ENCODE data around the gene TLE3. TPM values are rescaled to one million over a fixed set of nuclear protein-coding genes. Genes with fewer than 3 reads are reported as not detected.

The TLE3 gene
- total RNA-seq, 6 experiments from 2014 or later = 6.0 to 17.6 (median 13.8) TPM

- TF ChIP-seq, protein P1, sequence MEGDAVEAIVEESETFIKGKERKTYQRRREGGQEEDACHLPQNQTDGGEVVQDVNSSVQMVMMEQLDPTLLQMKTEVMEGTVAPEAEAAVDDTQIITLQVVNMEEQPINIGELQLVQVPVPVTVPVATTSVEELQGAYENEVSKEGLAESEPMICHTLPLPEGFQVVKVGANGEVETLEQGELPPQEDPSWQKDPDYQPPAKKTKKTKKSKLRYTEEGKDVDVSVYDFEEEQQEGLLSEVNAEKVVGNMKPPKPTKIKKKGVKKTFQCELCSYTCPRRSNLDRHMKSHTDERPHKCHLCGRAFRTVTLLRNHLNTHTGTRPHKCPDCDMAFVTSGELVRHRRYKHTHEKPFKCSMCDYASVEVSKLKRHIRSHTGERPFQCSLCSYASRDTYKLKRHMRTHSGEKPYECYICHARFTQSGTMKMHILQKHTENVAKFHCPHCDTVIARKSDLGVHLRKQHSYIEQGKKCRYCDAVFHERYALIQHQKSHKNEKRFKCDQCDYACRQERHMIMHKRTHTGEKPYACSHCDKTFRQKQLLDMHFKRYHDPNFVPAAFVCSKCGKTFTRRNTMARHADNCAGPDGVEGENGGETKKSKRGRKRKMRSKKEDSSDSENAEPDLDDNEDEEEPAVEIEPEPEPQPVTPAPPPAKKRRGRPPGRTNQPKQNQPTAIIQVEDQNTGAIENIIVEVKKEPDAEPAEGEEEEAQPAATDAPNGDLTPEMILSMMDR (IDR thresholded peaks at IDR 0.05) = no peak
- Mint-ChIP-seq H3K4me1 (ENCODE audit: low read depth) (peaks cover 30% of the 10 kb centered on the region), H3K9me3 (no peaks in the 10 kb centered on the region), H3K27ac (no peak overlapping the region), H3K4me3 (peak overlapping the region; percentile 94), H3K36me3 (ENCODE audit: low read depth) (no peaks in the 10 kb centered on the region), H3K27me3 (ENCODE audit: insufficient read depth) (peaks cover 18% of the 10 kb centered on the region)
- no peak for DNase-seq
Observed at GRCh38 chr15:70099967-70100473, 2.3 kb upstream of the TLE3 start.

GRCh38 chr15:70099167-70099966 is 1.6 kb upstream of the TLE3 start:
- peak overlapping the region; percentile 94 for H3K4me3 Mint-ChIP-seq
- H3K4me1 Mint-ChIP-seq (ENCODE audit: low read depth) = peaks cover 37% of the 10 kb centered on the region
- H3K27me3 Mint-ChIP-seq (ENCODE audit: insufficient read depth) = peaks cover 16% of the 10 kb centered on the region
- no peaks in the 10 kb centered on the region for H3K36me3 Mint-ChIP-seq (ENCODE audit: low read depth)
- peak overlapping the region; percentile 97 for H3K27ac Mint-ChIP-seq
- TF ChIP-seq, protein P1 (IDR thresholded peaks at IDR 0.05) = no peak
- no peaks in the 10 kb centered on the region for H3K9me3 Mint-ChIP-seq
- DNase-seq = peak; percentile 100

GRCh38 chr15:70098461-70099166 is 897 bp upstream of the TLE3 start:
- Mint-ChIP-seq H3K4me3 (peak overlapping the region; percentile 92), H3K9me3 (no peaks in the 10 kb centered on the region), H3K4me1 (ENCODE audit: low read depth) (peaks cover 41% of the 10 kb centered on the region), H3K36me3 (ENCODE audit: low read depth) (0 out of 2 replicates have a peak, but pooled peaks cover 4% of the 10 kb centered on the region), H3K27ac (peak overlapping the region; percentile 97), H3K27me3 (ENCODE audit: insufficient read depth) (peaks cover 13% of the 10 kb centered on the region)
- TF ChIP-seq, protein P1 (IDR thresholded peaks at IDR 0.05) = no peak
- DNase-seq = no peak

DNA sequence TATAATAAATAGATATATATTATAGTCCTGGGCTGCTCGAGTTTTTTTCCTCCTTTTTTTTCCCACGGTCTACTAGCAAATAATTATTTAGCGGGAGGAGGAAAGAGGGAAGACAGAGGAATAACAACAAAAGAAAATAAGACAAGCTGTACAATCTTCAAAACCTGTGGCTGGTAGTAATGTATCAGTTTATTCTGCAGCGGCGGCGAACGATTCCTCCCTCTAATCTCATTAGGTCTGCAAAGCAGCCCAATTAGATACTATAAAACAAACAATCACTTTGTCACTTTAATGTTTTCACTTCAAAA is 390 bp upstream of the TLE3 start:
- peak overlapping the region; percentile 92 for H3K4me3 Mint-ChIP-seq
- H3K9me3 Mint-ChIP-seq = no peaks in the 10 kb centered on the region
- H3K4me1 Mint-ChIP-seq (ENCODE audit: low read depth) = peaks cover 41% of the 10 kb centered on the region
- H3K27me3 Mint-ChIP-seq (ENCODE audit: insufficient read depth) = peaks cover 13% of the 10 kb centered on the region
- 0 out of 2 replicates have a peak, but pooled peaks cover 4% of the 10 kb centered on the region for H3K36me3 Mint-ChIP-seq (ENCODE audit: low read depth)
- TF ChIP-seq, protein P1 (IDR thresholded peaks at IDR 0.05) = peak; percentile 29
- H3K27ac Mint-ChIP-seq = peak overlapping the region; percentile 91
- no peak for DNase-seq

DNA sequence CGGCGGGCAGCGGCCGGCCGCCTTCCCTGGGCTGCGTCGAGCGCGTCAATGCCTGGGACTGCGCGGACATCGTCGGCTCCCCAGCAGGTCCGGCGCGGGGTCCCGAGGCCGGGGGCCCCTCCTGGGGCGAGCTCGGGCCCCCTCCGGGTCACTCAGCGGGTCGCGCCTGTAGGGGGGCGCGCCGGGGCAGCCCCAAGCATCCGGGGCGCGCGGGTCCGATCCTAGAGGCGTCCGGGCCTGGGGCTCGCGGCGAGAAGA is 725 bp downstream of the TLE3 start:
- H3K4me1 Mint-ChIP-seq (ENCODE audit: low read depth) = peaks cover 48% of the 10 kb centered on the region

More for the DNA sequence above, 725 bp downstream of the TLE3 start:
- H3K4me3 Mint-ChIP-seq = peak overlapping the region; percentile 92
- TF ChIP-seq, protein P1 (IDR thresholded peaks at IDR 0.05) = no peak
- peaks cover 9% of the 10 kb centered on the region for H3K27me3 Mint-ChIP-seq (ENCODE audit: insufficient read depth)
- H3K9me3 Mint-ChIP-seq = no peaks in the 10 kb centered on the region
- H3K36me3 Mint-ChIP-seq (ENCODE audit: low read depth) = peaks cover 10% of the 10 kb centered on the region; the same call in 1 of the 2 replicates
- no peak for DNase-seq
- no peak overlapping the region for H3K27ac Mint-ChIP-seq

Measured in HFFc6 (cell line).